ENCODE results near the gene MAST4. TPM values are rescaled to one million over a fixed set of nuclear protein-coding genes. Genes with fewer than 3 reads are reported as not detected.
"Not testable (repeated sequence)": the region's sequence is repeated elsewhere in the genome, so short reads cannot be mapped to it uniquely, and the experiment has no call there.

MAST4 gene
- polyA plus RNA-seq, 1 experiment = 4.0 TPM

- Histone ChIP-seq H3K36me3 (ENCODE audit: control insufficient read depth, insufficient read depth, low read length) (no peaks in the 10 kb centered on the region), H3K27me3 (ENCODE audit: control insufficient read depth, insufficient read depth, low read length) (no peaks in the 10 kb centered on the region), H3K4me3 (ENCODE audit: low read depth, low read length) (no peak overlapping the region)
- POLR2A ChIA-PET = no interaction called here
- CTCF ChIA-PET = no interaction called here
- TF ChIP-seq, protein P1, sequence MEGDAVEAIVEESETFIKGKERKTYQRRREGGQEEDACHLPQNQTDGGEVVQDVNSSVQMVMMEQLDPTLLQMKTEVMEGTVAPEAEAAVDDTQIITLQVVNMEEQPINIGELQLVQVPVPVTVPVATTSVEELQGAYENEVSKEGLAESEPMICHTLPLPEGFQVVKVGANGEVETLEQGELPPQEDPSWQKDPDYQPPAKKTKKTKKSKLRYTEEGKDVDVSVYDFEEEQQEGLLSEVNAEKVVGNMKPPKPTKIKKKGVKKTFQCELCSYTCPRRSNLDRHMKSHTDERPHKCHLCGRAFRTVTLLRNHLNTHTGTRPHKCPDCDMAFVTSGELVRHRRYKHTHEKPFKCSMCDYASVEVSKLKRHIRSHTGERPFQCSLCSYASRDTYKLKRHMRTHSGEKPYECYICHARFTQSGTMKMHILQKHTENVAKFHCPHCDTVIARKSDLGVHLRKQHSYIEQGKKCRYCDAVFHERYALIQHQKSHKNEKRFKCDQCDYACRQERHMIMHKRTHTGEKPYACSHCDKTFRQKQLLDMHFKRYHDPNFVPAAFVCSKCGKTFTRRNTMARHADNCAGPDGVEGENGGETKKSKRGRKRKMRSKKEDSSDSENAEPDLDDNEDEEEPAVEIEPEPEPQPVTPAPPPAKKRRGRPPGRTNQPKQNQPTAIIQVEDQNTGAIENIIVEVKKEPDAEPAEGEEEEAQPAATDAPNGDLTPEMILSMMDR (IDR thresholded peaks at IDR 0.05; ENCODE audit: insufficient read depth, low read depth, low read length) = no peak
- no peak for DNase-seq (ENCODE audit: low read depth)
Observed at GRCh38 chr5:66742896-66743247, 146.7 kb downstream of the MAST4 start.

DNA sequence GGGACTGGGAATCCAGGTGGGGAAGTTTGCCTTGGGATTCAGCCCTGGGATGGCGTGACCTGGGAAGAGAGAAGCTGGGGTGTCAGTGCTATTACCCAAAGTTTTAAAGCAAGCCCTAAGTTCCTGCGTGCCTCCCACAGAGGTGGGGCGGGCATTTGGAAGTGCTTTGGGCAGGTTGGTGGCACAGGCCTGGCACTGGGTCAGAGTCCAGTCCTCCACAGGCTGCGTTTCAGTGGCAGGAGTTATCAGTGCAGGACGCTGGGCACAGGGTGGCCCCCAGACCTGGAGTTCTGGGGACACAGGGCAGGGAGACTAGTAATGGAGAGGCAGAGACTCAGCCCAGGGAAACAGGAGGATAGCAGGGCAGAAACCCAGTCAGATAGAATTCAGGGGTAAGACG is 147.2 kb downstream of the MAST4 start:
- H3K4me3 ChIP-seq (ENCODE audit: low read depth, low read length) = no peak overlapping the region
- H3K36me3 ChIP-seq (ENCODE audit: control insufficient read depth, insufficient read depth, low read length) = no peaks in the 10 kb centered on the region
- no peaks in the 10 kb centered on the region for H3K27me3 ChIP-seq (ENCODE audit: control insufficient read depth, insufficient read depth, low read length)
- CTCF ChIA-PET = no interaction called here
- TF ChIP-seq, protein P1 (IDR thresholded peaks at IDR 0.05; ENCODE audit: insufficient read depth, low read depth, low read length) = no peak
- no peak for DNase-seq (ENCODE audit: low read depth)
- POLR2A ChIA-PET = no interaction called here

GRCh38 chr5:66744040-66744439 is 147.8 kb downstream of the MAST4 start:
- POLR2A ChIA-PET = no interaction called here
- CTCF ChIA-PET = interaction anchor here (1.5 kb wide), 1 partner anchor 12 kb away, joined by 4 read pairs; no protein-coding TSS in a partner anchor
- no peak for DNase-seq (ENCODE audit: low read depth)
- no peak overlapping the region for H3K4me3 ChIP-seq (ENCODE audit: low read depth, low read length)
- H3K27me3 ChIP-seq (ENCODE audit: control insufficient read depth, insufficient read depth, low read length) = no peaks in the 10 kb centered on the region
- TF ChIP-seq, protein P1 (IDR thresholded peaks at IDR 0.05; ENCODE audit: insufficient read depth, low read depth, low read length) = no peak
- no peaks in the 10 kb centered on the region for H3K36me3 ChIP-seq (ENCODE audit: control insufficient read depth, insufficient read depth, low read length)

DNA sequence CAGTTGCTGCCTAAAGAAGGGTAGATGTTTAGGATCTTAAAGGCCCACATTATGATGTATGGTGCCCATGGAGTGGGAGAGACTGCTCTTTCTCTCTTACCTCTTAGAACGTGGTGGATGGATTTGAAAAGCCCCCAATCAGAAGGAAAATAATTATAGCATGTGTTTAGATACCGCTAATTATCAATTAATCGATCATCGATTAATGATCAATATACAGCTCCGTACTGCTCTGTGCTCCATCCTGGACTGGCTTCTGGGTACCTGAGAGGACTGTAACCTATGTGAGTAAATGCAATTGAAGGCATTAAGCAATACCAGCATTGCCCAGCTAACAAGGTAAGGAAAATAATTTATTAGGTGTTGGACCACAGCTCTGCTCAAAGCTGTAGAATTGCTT is 149.1 kb downstream of the MAST4 start:
- POLR2A ChIA-PET = no interaction called here
- TF ChIP-seq, protein P1 (IDR thresholded peaks at IDR 0.05; ENCODE audit: insufficient read depth, low read depth, low read length) = no peak
- CTCF ChIA-PET = interaction anchor here (1.5 kb wide), 1 partner anchor 11 kb away, joined by 4 read pairs; no protein-coding TSS in a partner anchor
- no peaks in the 10 kb centered on the region for H3K36me3 ChIP-seq (ENCODE audit: control insufficient read depth, insufficient read depth, low read length)
- no peak overlapping the region for H3K4me3 ChIP-seq (ENCODE audit: low read depth, low read length)
- H3K27me3 ChIP-seq (ENCODE audit: control insufficient read depth, insufficient read depth, low read length) = no peaks in the 10 kb centered on the region
- no peak for DNase-seq (ENCODE audit: low read depth)

DNA sequence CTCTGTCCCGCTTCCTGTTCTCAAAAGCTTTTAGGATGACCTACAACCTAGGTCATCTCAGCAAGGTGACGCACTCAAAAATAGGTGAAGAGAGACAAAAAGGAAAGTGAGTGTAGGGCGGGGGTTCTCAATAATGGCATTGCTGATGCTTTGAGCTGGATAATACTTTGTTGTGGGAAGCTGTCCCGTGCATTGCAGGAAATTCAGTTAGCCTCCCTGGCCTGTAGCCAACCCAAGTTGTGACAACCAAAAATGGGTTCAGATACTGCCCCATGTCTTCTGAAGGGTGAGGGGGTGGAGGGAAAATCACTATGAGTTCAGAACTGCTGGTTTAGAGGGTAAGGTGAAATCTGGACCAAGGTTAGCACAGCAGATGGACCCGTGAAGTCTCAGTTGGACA is 151.4 kb downstream of the MAST4 start:
- Histone ChIP-seq H3K36me3 (ENCODE audit: control insufficient read depth, insufficient read depth, low read length) (no peaks in the 10 kb centered on the region), H3K27me3 (ENCODE audit: control insufficient read depth, insufficient read depth, low read length) (no peaks in the 10 kb centered on the region), H3K4me3 (ENCODE audit: low read depth, low read length) (no peak overlapping the region)
- TF ChIP-seq, protein P1 (IDR thresholded peaks at IDR 0.05; ENCODE audit: insufficient read depth, low read depth, low read length) = no peak
- no peak for DNase-seq (ENCODE audit: low read depth)
- ChIA-PET POLR2A (no interaction called here), CTCF (no interaction called here)

DNA sequence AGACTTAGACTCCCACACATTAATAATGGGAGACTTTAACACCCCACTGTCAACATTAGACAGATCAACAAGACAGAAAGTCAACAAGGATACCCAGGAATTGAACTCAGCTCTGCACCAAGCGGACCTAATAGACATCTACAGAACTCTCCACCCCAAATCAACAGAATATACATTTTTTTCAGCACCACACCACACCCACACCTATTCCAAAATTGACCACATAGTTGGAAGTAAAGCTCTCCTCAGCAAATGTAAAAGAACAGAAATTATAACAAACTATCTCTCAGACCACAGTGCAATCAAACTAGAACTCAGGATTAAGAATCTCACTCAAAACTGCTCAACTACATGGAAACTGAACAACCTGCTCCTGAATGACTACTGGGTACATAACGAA is 156.5 kb downstream of the MAST4 start:
- H3K4me3 ChIP-seq (ENCODE audit: low read depth, low read length); CTCF ChIA-PET; H3K27me3 ChIP-seq (ENCODE audit: control insufficient read depth, insufficient read depth, low read length); POLR2A ChIA-PET; DNase-seq (ENCODE audit: low read depth); H3K36me3 ChIP-seq (ENCODE audit: control insufficient read depth, insufficient read depth, low read length): not testable (repeated sequence)

Data from BJ (cell line).